DMS 273 (cell line): Measurements from ENCODE around the gene SUMO1.

ENCODE experiments used
- DNase-seq: peaks from one replicate; lab custom pipeline; 2025; ENCODE audit not compliant: unreplicated experiment; lab: John Stamatoyannopoulos, UW

Gene SUMO1

GRCh38 chr2:202157211-202157990 is 81.0 kb downstream of the SUMO1 start:
- DNase-seq: no peak
